Astrocyte (in vitro differentiated cells and primary cell): ENCODE results near the gene SENP8. TPM values are rescaled to one million over a fixed set of nuclear protein-coding genes. Genes with fewer than 3 reads are reported as not detected.

Source experiments
- DNase-seq: peaks from one replicate; pipeline ENCODE4 v3.0.0-alpha.2; 2010; ENCODE audit warnings: low read depth
- FAIRE-seq: peaks from 2 replicates; lab custom pipeline; 2011; peaks lifted over from hg19 to GRCh38; lab: Jason Lieb, UNC
- H2AFZ ChIP-seq: 2 replicates; pipeline ENCODE4 v1.6.0; 2012; ENCODE audit warnings: low read depth, low read length, inconsistent platforms
- H3K27ac ChIP-seq: 2 replicates; pipeline ENCODE4 v1.5.1; 2011; ENCODE audit warnings: low read depth, low read length, inconsistent platforms
- H3K27me3 ChIP-seq: 2 replicates; pipeline ENCODE4 v1.6.0; 2011; ENCODE audit warnings: low read length, inconsistent platforms; ENCODE audit not compliant: insufficient read depth
- H3K36me3 ChIP-seq: 2 replicates; pipeline ENCODE4 v1.5.1; 2011; ENCODE audit warnings: low read length, inconsistent platforms; ENCODE audit not compliant: insufficient read depth
- H3K4me1 ChIP-seq: 2 replicates; pipeline ENCODE4 v1.5.1; 2011; ENCODE audit warnings: low read length, inconsistent platforms; ENCODE audit not compliant: insufficient read depth
- H3K4me2 ChIP-seq: 2 replicates; pipeline ENCODE4 v1.6.0; 2012; ENCODE audit warnings: low read length, inconsistent platforms
- H3K4me3 ChIP-seq: 2 replicates; pipeline ENCODE4 v1.5.1; 2011; ENCODE audit warnings: low read depth, mild to moderate bottlenecking, low read length, inconsistent platforms; ENCODE audit not compliant: insufficient read depth
- H3K79me2 ChIP-seq: 2 replicates; pipeline ENCODE4 v1.6.0; 2012; ENCODE audit warnings: mild to moderate bottlenecking, low read length, inconsistent platforms; ENCODE audit not compliant: insufficient read depth
- H3K9ac ChIP-seq: 2 replicates; pipeline ENCODE4 v1.6.0; 2012; ENCODE audit warnings: mild to moderate bottlenecking, low read length, inconsistent platforms
- H3K9me3 ChIP-seq: 2 replicates; pipeline ENCODE4 v1.5.1; 2012; ENCODE audit warnings: low read depth, mild to moderate bottlenecking, low read length, inconsistent platforms; ENCODE audit not compliant: insufficient read depth
- H4K20me1 ChIP-seq: 2 replicates; pipeline ENCODE4 v1.6.0; 2012; ENCODE audit warnings: low read length, inconsistent platforms; ENCODE audit not compliant: insufficient read depth
- H3K27ac Mint-ChIP-seq: one replicate; pipeline ENCODE4 v1.8.0; 2021; ENCODE audit warnings: mild to moderate bottlenecking, mixed read lengths; ENCODE audit not compliant: unreplicated experiment
- H3K27me3 Mint-ChIP-seq: one replicate; pipeline ENCODE4 v1.8.0; 2021; ENCODE audit warnings: low read depth, mixed read lengths; ENCODE audit not compliant: unreplicated experiment
- H3K36me3 Mint-ChIP-seq: one replicate; pipeline ENCODE4 v1.8.0; 2021; ENCODE audit warnings: low read depth, mixed read lengths; ENCODE audit not compliant: unreplicated experiment
- H3K4me1 Mint-ChIP-seq: one replicate; pipeline ENCODE4 v1.8.0; 2021; ENCODE audit warnings: low read depth, mixed read lengths; ENCODE audit not compliant: unreplicated experiment
- H3K4me3 Mint-ChIP-seq: one replicate; pipeline ENCODE4 v1.8.0; 2021; ENCODE audit warnings: mild to moderate bottlenecking, moderate library complexity, mixed read lengths; ENCODE audit not compliant: unreplicated experiment
- H3K9me3 Mint-ChIP-seq: one replicate; pipeline ENCODE4 v1.8.0; 2021; ENCODE audit warnings: mild to moderate bottlenecking, mixed read lengths; ENCODE audit not compliant: unreplicated experiment
- CTCF ChIP-seq: IDR thresholded peaks from 2 replicates; pipeline ENCODE4 v1.5.1; 2011; ENCODE audit warnings: low read depth, mild to moderate bottlenecking, inconsistent platforms, low read length, moderate library complexity; ENCODE audit not compliant: insufficient read depth
- EZH2 ChIP-seq: IDR thresholded peaks from 2 replicates; pipeline ENCODE4 v1.6.1; 2012; ENCODE audit warnings: mild to moderate bottlenecking, low read length, inconsistent platforms; ENCODE audit not compliant: insufficient read depth
- total RNA-seq: library from RNA; stranded (reverse); gene quantifications from 2 replicates; pipeline ENCODE4 v1.2.1, GENCODE V29; 2021

SENP8 gene
- total RNA-seq, 1 donor from 2014 or later: 2.9 TPM

GRCh38 chr15:72077950-72078349, 40.3 kb upstream of the SENP8 start:
- no peak overlapping the region for H3K4me3 ChIP-seq

GRCh38 chr15:72078887-72079286, 39.3 kb upstream of the SENP8 start:
- Histone ChIP-seq H3K79me2 (peaks cover 12% of the 10 kb centered on the region), H2AFZ (no peak overlapping the region), H3K27me3 (no peaks in the 10 kb centered on the region), H3K4me1 (no peaks in the 10 kb centered on the region), H3K4me3 (no peak overlapping the region), H4K20me1 (peaks cover 33% of the 10 kb centered on the region), H3K27ac (no peak overlapping the region), H3K4me2 (no peak overlapping the region), H3K9ac (no peak overlapping the region), H3K36me3 (no peaks in the 10 kb centered on the region), H3K9me3 (no peaks in the 10 kb centered on the region)
- Mint-ChIP-seq H3K9me3 (peaks cover 7% of the 10 kb centered on the region), H3K27ac (no peak overlapping the region), H3K27me3 (no peaks in the 10 kb centered on the region), H3K36me3 (peaks cover 2% of the 10 kb centered on the region), H3K4me3 (no peak overlapping the region), H3K4me1 (peaks cover 10% of the 10 kb centered on the region)
- TF ChIP-seq EZH2 (no peak), CTCF (no peak)
- DNase-seq (no peak), FAIRE-seq (no peak)

More at GRCh38 chr15:72077950-72078349, 40.3 kb upstream of the SENP8 start:
- H3K36me3 ChIP-seq: no peaks in the 10 kb centered on the region
- peaks cover 21% of the 10 kb centered on the region for H3K79me2 ChIP-seq
- no peak overlapping the region for H2AFZ ChIP-seq
- H4K20me1 ChIP-seq: peaks cover 39% of the 10 kb centered on the region
- no peak overlapping the region for H3K4me2 ChIP-seq
- Mint-ChIP-seq H3K4me1 (peaks cover 10% of the 10 kb centered on the region), H3K36me3 (no peaks in the 10 kb centered on the region), H3K27me3 (no peaks in the 10 kb centered on the region), H3K9me3 (peaks cover 4% of the 10 kb centered on the region), H3K4me3 (no peak overlapping the region), H3K27ac (no peak overlapping the region)
- H3K27me3 ChIP-seq: no peaks in the 10 kb centered on the region
- TF ChIP-seq CTCF: no peak
- no peak for TF ChIP-seq EZH2
- H3K9ac ChIP-seq: no peak overlapping the region
- DNase-seq: peak; percentile 25
- H3K4me1 ChIP-seq: no peaks in the 10 kb centered on the region
- H3K27ac ChIP-seq: no peak overlapping the region
- FAIRE-seq: no peak
- no peaks in the 10 kb centered on the region for H3K9me3 ChIP-seq

GRCh38 chr15:72082176-72082575, 36.0 kb upstream of the SENP8 start:
- FAIRE-seq (no peak), DNase-seq (no peak)
- Histone ChIP-seq H3K9me3 (no peaks in the 10 kb centered on the region), H3K27me3 (no peaks in the 10 kb centered on the region), H3K9ac (no peak overlapping the region), H3K4me2 (no peak overlapping the region), H2AFZ (no peak overlapping the region), H3K36me3 (no peaks in the 10 kb centered on the region), H3K79me2 (peaks cover 2% of the 10 kb centered on the region), H3K4me3 (no peak overlapping the region), H4K20me1 (peaks cover 18% of the 10 kb centered on the region), H3K27ac (no peak overlapping the region), H3K4me1 (no peaks in the 10 kb centered on the region)
- Mint-ChIP-seq H3K9me3 (peaks cover 7% of the 10 kb centered on the region), H3K27me3 (no peaks in the 10 kb centered on the region), H3K4me3 (no peak overlapping the region), H3K27ac (no peak overlapping the region), H3K36me3 (peaks cover 6% of the 10 kb centered on the region), H3K4me1 (peaks cover 8% of the 10 kb centered on the region)
- no peak for TF ChIP-seq CTCF
- TF ChIP-seq EZH2: no peak
